SK-N-MC (cell line): ENCODE data around the gene ACACA.

Experiments
- EZH2 ChIP-seq: fragments of 200-600 bp; sonication (generic); IDR thresholded peaks from one replicate; pipeline ENCODE4 v1.6.1; 2017; ENCODE audit warnings: antibody characterized with exemption
- POLR2AphosphoS5 ChIP-seq: IDR thresholded peaks from 2 replicates; pipeline ENCODE4 v1.6.1; 2012; ENCODE audit warnings: mild to moderate bottlenecking, low read depth, low read length, borderline replicate concordance

- TF ChIP-seq POLR2AphosphoS5 (no peak), EZH2 (no peak)
Observed at GRCh38 chr17:37089956-37090355, 316.7 kb downstream of the ACACA start.
